Liver (tissue), 9 donors: ENCODE results near the gene PIK3R3. TPM values are rescaled to one million over a fixed set of nuclear protein-coding genes. Genes with fewer than 3 reads are reported as not detected.

Experiments
- DNase-seq: peaks from one replicate; pipeline ENCODE4 v3.0.0-alpha.2; 2017; ENCODE audit warnings: low spot score
- H3K27ac ChIP-seq, 2 donors: one replicate each; pipeline ENCODE4 v1.7.0; 2013; ENCODE audit warnings: inconsistent platforms in 2 of 2, low read length in 2 of 2, control low read depth in 1 of 2, low read depth in 1 of 2, mild to moderate bottlenecking in 1 of 2
- H3K27me3 ChIP-seq, 4 donors: one replicate each; pipeline versions ENCODE4 v1.6.1 to v1.7.0; 2013; ENCODE audit warnings: low read length in 3 of 4, inconsistent platforms in 1 of 4, mild to moderate bottlenecking in 1 of 4, moderate library complexity in 1 of 4; ENCODE audit not compliant: control insufficient read depth in 4 of 4, insufficient read depth in 4 of 4
- H3K36me3 ChIP-seq, 4 donors: one replicate each; pipeline versions ENCODE4 v1.6.1 to v1.7.0; 2013; ENCODE audit warnings: low read length in 3 of 4, mild to moderate bottlenecking in 3 of 4, low read depth in 1 of 4, moderate library complexity in 1 of 4; ENCODE audit not compliant: control insufficient read depth in 4 of 4, insufficient read depth in 3 of 4
- H3K4me1 ChIP-seq, 4 donors: one replicate each; pipeline versions ENCODE4 v1.6.1 to v1.7.0; 2013; ENCODE audit warnings: low read length in 3 of 4, mild to moderate bottlenecking in 3 of 4, moderate library complexity in 1 of 4; ENCODE audit not compliant: control insufficient read depth in 4 of 4, insufficient read depth in 4 of 4
- H3K4me3 ChIP-seq, 3 donors: one replicate each; pipeline versions ENCODE4 v1.6.1 to v1.7.0; 2013; ENCODE audit warnings: low read length in 3 of 3, control low read depth in 1 of 3, low read depth in 1 of 3, mild to moderate bottlenecking in 1 of 3
- H3K9ac ChIP-seq, 2 donors: one replicate each; pipeline ENCODE4 v1.7.0; 2013; ENCODE audit warnings: low read length in 2 of 2, mild to moderate bottlenecking in 2 of 2, moderate library complexity in 2 of 2, control low read depth in 1 of 2, low read depth in 1 of 2
- H3K9me3 ChIP-seq, 4 donors: one replicate each; pipeline versions ENCODE4 v1.6.1 to v1.7.0; 2013; ENCODE audit warnings: low read length in 3 of 4; ENCODE audit not compliant: control insufficient read depth in 4 of 4
- ATF3 ChIP-seq: IDR thresholded peaks from 2 replicates; pipeline ENCODE4 v1.6.1; 2016; ENCODE audit warnings: antibody characterized with exemption
- CTCF ChIP-seq: fragments of 150-350 bp; IDR thresholded peaks from 2 replicates; pipeline ENCODE4 v1.5.1; 2017; ENCODE audit warnings: improper control_type of control experiment, low read depth, low read length; ENCODE audit not compliant: missing input control
- EGR1 ChIP-seq, 2 donors: IDR thresholded peaks; 2 replicates each; pipeline ENCODE4 v1.6.1; 2016 to 2018; ENCODE audit warnings: antibody characterized with exemption in 2 of 2, low read depth in 2 of 2
- FOXA1 ChIP-seq: IDR thresholded peaks from 2 replicates; pipeline ENCODE4 v1.6.1; 2016; ENCODE audit warnings: antibody characterized with exemption
- FOXA2 ChIP-seq: IDR thresholded peaks from 2 replicates; pipeline ENCODE4 v1.6.1; 2016; ENCODE audit warnings: antibody characterized with exemption
- GABPA ChIP-seq, 2 donors: IDR thresholded peaks in 1 of 2; conservative IDR thresholded peaks in 1 of 2; 2 replicates each; pipeline ENCODE4 v1.6.1; 2016; ENCODE audit warnings: antibody characterized with exemption in 2 of 2, mild to moderate bottlenecking in 1 of 2, moderate library complexity in 1 of 2
- HNF4A ChIP-seq, 2 donors: conservative IDR thresholded peaks; 2 replicates each; pipeline ENCODE4 v1.6.1; 2016; ENCODE audit warnings: antibody characterized with exemption in 2 of 2, mild to moderate bottlenecking in 2 of 2
- HNF4G ChIP-seq: IDR thresholded peaks from 2 replicates; pipeline ENCODE4 v1.6.1; 2016; ENCODE audit warnings: antibody characterized with exemption
- JUND ChIP-seq, 2 donors: IDR thresholded peaks; 2 replicates each; pipeline ENCODE4 v1.6.1; 2016; ENCODE audit warnings: antibody characterized with exemption in 2 of 2
- MAX ChIP-seq: IDR thresholded peaks from 2 replicates; pipeline ENCODE4 v1.6.1; 2016; ENCODE audit warnings: antibody characterized with exemption
- NR2F2 ChIP-seq: IDR thresholded peaks from 2 replicates; pipeline ENCODE4 v1.6.1; 2016; ENCODE audit warnings: antibody characterized with exemption
- RAD21 ChIP-seq, 2 donors: IDR thresholded peaks; 2 replicates each; pipeline ENCODE4 v1.6.1; 2016; ENCODE audit warnings: antibody characterized with exemption in 2 of 2, mild to moderate bottlenecking in 2 of 2
- REST ChIP-seq: IDR thresholded peaks from 2 replicates; pipeline ENCODE4 v1.6.1; 2016; ENCODE audit warnings: antibody characterized with exemption, mild to moderate bottlenecking
- RXRA ChIP-seq, 2 donors: IDR thresholded peaks; 2 replicates each; pipeline ENCODE4 v1.6.1; 2017 to 2018; ENCODE audit warnings: antibody characterized with exemption in 2 of 2, mild to moderate bottlenecking in 1 of 2
- SP1 ChIP-seq: IDR thresholded peaks from 2 replicates; pipeline ENCODE4 v1.6.1; 2018; ENCODE audit warnings: antibody characterized with exemption, mild to moderate bottlenecking
- TAF1 ChIP-seq: conservative IDR thresholded peaks from 2 replicates; pipeline ENCODE4 v1.6.1; 2016; ENCODE audit warnings: antibody characterized with exemption, mild to moderate bottlenecking
- YY1 ChIP-seq: IDR thresholded peaks from 2 replicates; pipeline ENCODE4 v1.6.1; 2016; ENCODE audit warnings: antibody characterized with exemption, mild to moderate bottlenecking
- ZBTB33 ChIP-seq: IDR thresholded peaks from 2 replicates; pipeline ENCODE4 v1.6.1; 2016; ENCODE audit warnings: antibody characterized with exemption
- WGBS: extraction: QIAGEN DNeasy Blood & Tissue Kit; methylation state at CpG from one replicate; pipeline ENCODE4 v1.1.7; 2013; 5-methylcytosine and 5-hydroxymethylcytosine counted together
- polyA plus RNA-seq, 2 donors: library from polyadenylated mRNA; stranded (reverse) in 1 of 2; unstranded in 1 of 2; fragments of 200-250 nt in 1 of 2; fragments of >200 nt in 1 of 2; fragmentation: Nextera tagmentation in 1 of 2; extraction: Ambion mirVana in 1 of 2; gene quantifications; one replicate each; pipeline versions ENCODE4 v1.2.1 to v1.2.3, GENCODE V29; 2013 to 2015
- total RNA-seq, 2 donors: library from RNA; depleted of rRNA; stranded (reverse); fragments of >200 nt; gene quantifications; one replicate each; pipeline ENCODE4 v1.2.3, GENCODE V29; 2014
- donor health status: healthy.
- donor health status: healthy.
- donor health status: healthy.
- donor health status: healthy.
- donor health status: healthy.

Gene PIK3R3
- total and polyA plus RNA-seq, 4 donors: 1.5 to 4.6 (median 2.7) TPM

- TF ChIP-seq NR2F2 (no peak), EGR1 (IDR thresholded peaks at IDR 0.05; ENCODE audit: low read depth in 2 of 2) (no peak), MAX (no peak), TAF1 (no peak), JUND (IDR thresholded peaks at IDR 0.05) (no peak), CTCF (no peak), FOXA1 (no peak)
Observed at GRCh38 chr1:46044116-46044515, 88.3 kb downstream of the PIK3R3 start (continued).

- 79% methylated on average over 11 of the region's 11 CpGs for WGBS
- Histone ChIP-seq H3K4me3 (no peak overlapping the region), H3K36me3 (no peaks in the 10 kb centered on the region), H3K27ac (no peak overlapping the region), H3K9ac (no peak overlapping the region), H3K27me3 (no peaks in the 10 kb centered on the region), H3K9me3 (no peaks in the 10 kb centered on the region), H3K4me1 (no peaks in the 10 kb centered on the region)
- no peak for DNase-seq
- TF ChIP-seq NR2F2 (no peak), GABPA (IDR thresholded peaks at IDR 0.05 in 1 of 2, conservative IDR thresholded peaks at IDR 0.05 in 1 of 2) (no peak), YY1 (no peak), REST (no peak), FOXA2 (no peak), CTCF (no peak), JUND (IDR thresholded peaks at IDR 0.05) (no peak), HNF4A (conservative IDR thresholded peaks at IDR 0.05) (no peak), ATF3 (no peak), TAF1 (no peak), ZBTB33 (no peak), RXRA (IDR thresholded peaks at IDR 0.05) (no peak), MAX (no peak), FOXA1 (no peak), RAD21 (IDR thresholded peaks at IDR 0.05) (no peak), SP1 (no peak), HNF4G (no peak), EGR1 (IDR thresholded peaks at IDR 0.05; ENCODE audit: low read depth in 2 of 2) (no peak)
Observed at GRCh38 chr1:46043458-46044017, 88.9 kb downstream of the PIK3R3 start.
